Measurements from ENCODE around the gene NLGN1.

DNA sequence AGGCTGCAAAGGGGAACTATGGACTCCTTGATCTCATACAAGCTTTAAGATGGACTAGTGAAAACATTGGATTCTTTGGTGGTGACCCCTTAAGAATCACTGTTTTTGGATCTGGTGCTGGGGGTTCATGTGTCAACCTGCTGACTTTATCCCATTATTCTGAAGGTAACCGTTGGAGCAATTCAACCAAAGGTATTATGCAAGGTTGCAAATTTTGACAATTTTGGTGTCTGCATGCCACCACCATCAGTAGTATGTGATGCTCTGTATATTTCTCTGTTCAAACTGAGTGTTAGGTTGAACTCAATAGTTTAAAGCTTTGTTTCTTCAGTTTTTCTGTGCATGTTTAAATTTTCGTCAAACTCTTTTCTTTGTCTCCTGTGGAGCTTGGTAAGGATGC lies 877.8 kb downstream of the NLGN1 start:
- TF ChIP-seq, protein P1, sequence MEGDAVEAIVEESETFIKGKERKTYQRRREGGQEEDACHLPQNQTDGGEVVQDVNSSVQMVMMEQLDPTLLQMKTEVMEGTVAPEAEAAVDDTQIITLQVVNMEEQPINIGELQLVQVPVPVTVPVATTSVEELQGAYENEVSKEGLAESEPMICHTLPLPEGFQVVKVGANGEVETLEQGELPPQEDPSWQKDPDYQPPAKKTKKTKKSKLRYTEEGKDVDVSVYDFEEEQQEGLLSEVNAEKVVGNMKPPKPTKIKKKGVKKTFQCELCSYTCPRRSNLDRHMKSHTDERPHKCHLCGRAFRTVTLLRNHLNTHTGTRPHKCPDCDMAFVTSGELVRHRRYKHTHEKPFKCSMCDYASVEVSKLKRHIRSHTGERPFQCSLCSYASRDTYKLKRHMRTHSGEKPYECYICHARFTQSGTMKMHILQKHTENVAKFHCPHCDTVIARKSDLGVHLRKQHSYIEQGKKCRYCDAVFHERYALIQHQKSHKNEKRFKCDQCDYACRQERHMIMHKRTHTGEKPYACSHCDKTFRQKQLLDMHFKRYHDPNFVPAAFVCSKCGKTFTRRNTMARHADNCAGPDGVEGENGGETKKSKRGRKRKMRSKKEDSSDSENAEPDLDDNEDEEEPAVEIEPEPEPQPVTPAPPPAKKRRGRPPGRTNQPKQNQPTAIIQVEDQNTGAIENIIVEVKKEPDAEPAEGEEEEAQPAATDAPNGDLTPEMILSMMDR (IDR thresholded peaks at IDR 0.05) = no peak
- TF ChIP-seq POLR2AphosphoS5 (IDR thresholded peaks at IDR 0.05) (no peak), POLR2A (IDR thresholded peaks at IDR 0.05) (no peak)

Data from suprapubic skin (tissue), 4 donors.